CD1c-positive myeloid dendritic cell (primary cell): ENCODE data around the gene LYSMD1.
"Not testable (repeated sequence)": the region's sequence is repeated elsewhere in the genome, so short reads cannot be mapped to it uniquely, and the experiment has no call there.

Experiments used
- DNase-seq: peaks from one replicate; pipeline ENCODE4 v3.0.0-alpha.2; 2016; ENCODE audit errors: extremely low spot score

LYSMD1 gene

DNA sequence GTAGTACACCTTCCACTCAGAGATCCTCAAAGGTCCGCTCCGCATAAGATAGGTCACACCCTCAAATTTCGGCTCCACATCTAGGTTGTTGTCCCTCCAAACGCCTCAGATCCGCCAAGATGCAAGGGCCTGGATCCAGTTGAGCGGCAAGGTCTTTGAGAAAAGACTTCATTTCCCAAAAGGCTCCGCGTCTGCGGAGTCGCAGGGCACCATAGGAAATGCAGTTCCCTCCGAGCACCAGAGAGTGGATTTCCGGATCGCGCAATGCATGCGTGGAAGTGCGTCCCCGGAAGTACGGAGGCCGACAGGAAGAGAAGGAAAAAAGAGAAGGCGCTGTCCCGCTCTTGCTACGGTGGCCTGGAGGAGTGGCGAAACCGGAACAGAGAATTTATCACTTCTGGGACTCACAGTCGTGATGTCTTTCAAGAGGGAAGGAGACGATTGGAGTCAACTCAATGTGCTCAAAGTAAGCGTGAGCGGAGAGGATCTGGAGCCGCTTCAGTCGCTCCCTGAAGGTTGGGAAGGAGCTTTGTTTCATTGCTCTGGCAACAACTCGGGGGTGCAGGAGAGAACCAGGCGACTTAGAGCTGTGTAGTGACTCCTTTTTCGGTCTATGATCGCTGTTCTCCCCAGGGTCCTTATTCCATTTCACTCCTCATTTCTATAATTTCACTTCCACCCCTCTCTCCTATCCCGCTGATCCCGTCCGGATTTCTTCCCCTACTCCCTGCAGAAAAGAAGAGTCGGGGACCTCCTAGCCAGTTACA, at the start of gene LYSMD1, which contains the start of gene SCNM1:
Gene LYSMD1 (minus strand): TSS at position 165 of the 767 bp plus-strand sequence. CDS start 644 bp downstream, outside the sequence.
Gene SCNM1 (plus strand): TSS at position 407 of the 767 bp plus-strand sequence. CDS start 9 bp downstream, at position 416.
- DNase-seq = peak; percentile 99

DNA sequence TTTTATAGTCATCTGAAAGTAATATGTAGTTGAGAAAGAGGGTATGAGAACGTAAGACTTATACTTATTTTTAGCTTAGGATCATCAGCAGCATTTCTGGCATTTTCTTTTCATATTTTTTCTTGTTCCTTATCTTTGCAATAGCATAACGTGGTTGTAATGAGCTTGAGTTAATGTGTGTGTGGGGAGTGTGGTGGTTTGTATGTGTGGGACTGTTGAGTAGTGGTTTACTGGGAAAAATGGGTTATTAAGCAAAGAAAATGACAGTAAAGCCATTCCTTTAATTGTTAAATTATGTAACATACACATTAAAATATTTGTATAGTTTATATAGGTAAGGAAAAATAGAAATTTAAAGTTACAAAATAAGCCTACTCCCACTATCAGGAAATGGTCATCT, 47.9 kb upstream of the LYSMD1 start:
- no peak for DNase-seq

GRCh38 chr1:151211972-151212705, 46.4 kb upstream of the LYSMD1 start:
- DNase-seq = no peak

GRCh38 chr1:151210830-151211229, 45.1 kb upstream of the LYSMD1 start:
- no peak for DNase-seq

GRCh38 chr1:151205381-151205965, 39.8 kb upstream of the LYSMD1 start:
- DNase-seq = not testable (repeated sequence)

DNA sequence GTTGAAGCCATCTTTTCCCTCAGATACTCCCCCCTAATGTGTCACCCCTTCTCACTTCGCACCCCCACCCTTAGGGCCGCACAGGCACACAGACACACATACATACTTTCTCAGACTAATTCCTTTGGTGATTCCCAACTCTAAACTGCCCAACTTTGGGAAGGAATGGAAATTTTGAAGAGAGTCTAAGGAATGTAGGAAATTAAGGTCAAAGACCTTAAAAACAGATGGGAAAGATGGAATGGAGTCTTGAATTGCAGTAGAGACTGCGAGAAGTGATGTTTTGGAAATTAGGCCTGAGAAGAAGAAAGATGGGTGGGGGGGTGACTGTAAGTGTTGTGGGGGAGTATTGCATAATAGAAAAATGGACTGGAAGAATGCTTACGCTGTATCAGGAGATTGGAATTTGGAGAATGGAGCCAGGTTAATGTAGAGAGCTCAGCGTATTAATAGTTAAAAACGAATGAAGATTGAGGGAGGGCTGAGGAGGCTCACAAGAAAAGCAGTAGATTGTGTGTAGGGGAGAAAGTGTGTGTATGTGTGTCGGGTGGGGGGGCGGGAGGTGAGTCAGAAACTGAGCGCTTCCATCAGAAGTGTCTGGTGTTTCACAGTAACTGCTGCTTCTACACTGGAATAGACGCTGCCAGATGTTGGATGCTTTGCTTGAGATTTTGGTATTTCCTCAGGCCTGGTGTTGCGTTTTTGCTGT, 34.3 kb upstream of the LYSMD1 start:
- DNase-seq = peak; percentile 6

DNA sequence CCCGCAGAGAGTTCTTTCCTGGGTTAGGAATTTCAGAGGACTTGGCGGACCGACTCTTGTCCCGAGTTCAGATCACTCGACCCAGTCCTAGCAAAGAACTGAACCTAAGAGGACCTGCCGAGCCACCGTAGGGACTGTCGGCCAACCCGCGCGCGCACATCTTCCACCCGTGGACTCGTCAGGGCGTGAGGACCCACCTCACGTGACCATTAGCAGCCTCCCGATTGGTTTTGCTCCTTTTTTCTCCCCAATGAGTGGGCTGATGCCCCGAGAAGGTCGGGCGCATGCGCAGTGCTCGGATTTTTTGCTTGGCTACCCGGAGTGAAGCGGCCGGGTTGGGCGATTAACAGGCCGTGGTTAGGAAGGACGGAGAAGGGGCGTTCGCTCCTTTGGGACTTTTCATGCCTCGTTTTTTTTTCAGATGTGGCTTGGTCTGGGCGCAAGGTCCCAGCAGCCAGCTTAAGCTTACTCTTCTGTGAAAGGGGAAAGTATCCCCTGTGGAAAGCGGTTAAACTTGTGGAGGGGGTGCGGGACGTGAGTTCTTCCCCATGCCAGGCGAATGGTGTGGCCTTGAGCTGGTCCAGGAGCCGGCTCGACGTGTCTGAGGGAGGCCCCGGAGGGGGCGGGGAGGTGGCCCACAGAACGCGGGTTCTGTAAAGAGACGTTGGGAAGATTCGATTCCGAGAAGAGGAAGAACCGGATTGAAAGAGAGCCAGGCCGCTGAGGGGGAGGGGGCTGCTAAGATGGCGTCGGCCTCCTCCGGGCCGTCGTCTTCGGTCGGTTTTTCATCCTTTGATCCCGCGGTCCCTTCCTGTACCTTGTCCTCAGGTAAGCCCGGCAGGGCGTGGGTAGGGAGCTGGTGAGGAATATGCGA, 32.8 kb upstream of the LYSMD1 start, which contains the start of gene PIP5K1A:
Gene PIP5K1A (plus strand): TSS at position 299 of the 874 bp plus-strand sequence. CDS start 445 bp downstream, at position 744.
- DNase-seq = peak; percentile 100

GRCh38 chr1:151197863-151198253, 32.2 kb upstream of the LYSMD1 start:
- no peak for DNase-seq

GRCh38 chr1:151196292-151196800, 30.6 kb upstream of the LYSMD1 start:
- DNase-seq = peak; percentile 81

GRCh38 chr1:151194894-151195594, 29.3 kb upstream of the LYSMD1 start:
- not testable (repeated sequence) for DNase-seq

GRCh38 chr1:151193856-151194255, 28.2 kb upstream of the LYSMD1 start:
- DNase-seq = no peak

GRCh38 chr1:151193304-151193703, 27.6 kb upstream of the LYSMD1 start:
- DNase-seq = no peak

- no peak for DNase-seq
Measured at GRCh38 chr1:151192047-151192446, 26.3 kb upstream of the LYSMD1 start.

- DNase-seq = peak; percentile 80
Measured at GRCh38 chr1:151189637-151190445, 24.1 kb upstream of the LYSMD1 start, which contains the start of gene VPS72. Gene VPS72 (minus strand): TSS chr1:151190197. CDS start chr1:151190121, 76 bp downstream.

DNA sequence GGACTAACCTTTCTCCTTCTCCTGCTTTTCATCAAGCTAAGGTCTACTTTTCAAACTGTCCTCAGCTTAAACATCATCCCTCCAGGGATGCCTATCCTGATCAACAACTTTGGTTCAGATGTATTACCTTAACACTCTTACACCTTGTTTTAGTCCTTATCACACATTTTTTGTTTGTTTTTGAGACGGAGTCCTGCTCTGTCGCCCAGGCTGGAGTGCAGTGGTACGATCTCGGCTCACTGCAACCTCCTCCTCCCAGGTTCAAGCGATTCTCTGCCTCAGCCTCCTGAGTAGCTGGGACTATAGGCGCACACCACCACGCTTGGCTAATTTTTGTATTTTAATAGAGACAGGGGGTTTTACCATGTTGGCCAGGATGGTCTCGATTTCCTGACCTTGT, 23.0 kb upstream of the LYSMD1 start:
- not testable (repeated sequence) for DNase-seq

GRCh38 chr1:151187205-151187604, 21.5 kb upstream of the LYSMD1 start:
- no peak for DNase-seq

- DNase-seq = no peak
Measured at GRCh38 chr1:151184211-151184610, 18.5 kb upstream of the LYSMD1 start.

DNA sequence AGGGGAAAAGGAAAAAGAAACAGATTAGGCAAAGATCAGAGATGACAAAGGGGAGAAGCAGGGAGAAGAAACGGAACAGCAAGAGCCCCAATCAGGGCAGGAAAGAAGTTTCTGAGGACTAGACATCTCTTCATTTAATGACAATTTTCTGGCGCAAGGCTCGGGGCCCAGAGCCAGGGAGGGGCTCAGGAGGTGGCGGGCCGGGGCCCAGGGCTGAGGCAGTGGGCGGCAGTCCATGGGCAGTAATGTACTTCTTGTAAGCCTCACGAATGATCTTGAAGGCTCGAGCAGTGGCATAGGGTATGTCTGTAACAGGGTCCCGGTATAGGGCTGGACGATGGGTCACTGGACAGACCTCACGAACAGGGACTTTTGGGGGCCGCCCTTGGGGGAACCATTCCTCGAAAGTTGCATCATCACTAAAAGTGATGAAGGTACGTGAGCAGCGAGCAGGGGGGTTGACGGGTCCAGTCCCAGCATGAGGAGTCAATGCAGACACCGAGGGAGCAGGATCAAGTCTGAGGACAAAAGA, 10.9 kb upstream of the LYSMD1 start:
- DNase-seq = no peak

GRCh38 chr1:151175863-151176262, 10.2 kb upstream of the LYSMD1 start, which contains the start of gene TMOD4:
Gene TMOD4 (minus strand): TSS chr1:151175981. CDS start chr1:151174875, 1,106 bp downstream.
- DNase-seq = peak; percentile 29
